ENCODE measurements around the gene SESN3.
"Not testable (repeated sequence)": the region's sequence is repeated elsewhere in the genome, so short reads cannot be mapped to it uniquely, and the experiment has no call there.

SESN3 gene

DNA sequence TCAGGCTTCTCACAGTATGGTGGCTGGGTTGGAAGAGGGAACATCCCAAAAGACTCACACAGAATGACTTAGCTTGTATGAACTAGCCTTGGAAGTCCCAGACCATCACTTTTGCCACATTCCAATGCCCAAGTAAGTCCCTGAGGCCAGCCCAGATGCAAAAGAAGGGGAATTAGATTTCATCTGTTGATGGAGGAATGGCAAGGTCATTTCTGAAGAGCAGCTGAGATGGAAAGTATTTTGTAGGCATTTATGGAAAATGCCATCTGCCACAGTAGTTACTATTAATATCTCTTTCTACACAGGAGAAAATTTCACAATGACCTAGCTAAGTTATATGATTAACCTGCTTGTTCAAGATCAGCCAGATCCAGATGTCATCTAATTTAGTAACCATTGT is 82.6 kb downstream of the SESN3 start:
- H3K4me1 Mint-ChIP-seq, result peaks cover 38% of the 10 kb centered on the region
- H3K27ac Mint-ChIP-seq, result no peak overlapping the region
- no peak for DNase-seq
- no peaks in the 10 kb centered on the region for H3K36me3 Mint-ChIP-seq
- no peak overlapping the region for H3K4me3 Mint-ChIP-seq
- no peaks in the 10 kb centered on the region for H3K9me3 Mint-ChIP-seq
- H3K27me3 Mint-ChIP-seq, result peaks cover 37% of the 10 kb centered on the region
- CTCF ChIA-PET, result interaction anchor here (0.9 to 12.2 kb wide), 6 partner anchors 11 to 616 kb away, joined by 3 to 133 read pairs (median 5); partner anchors contain the start of gene SRSF8

- Mint-ChIP-seq H3K36me3 (no peaks in the 10 kb centered on the region), H3K27ac (no peak overlapping the region), H3K4me3 (no peak overlapping the region), H3K27me3 (peaks cover 44% of the 10 kb centered on the region), H3K9me3 (no peaks in the 10 kb centered on the region), H3K4me1 (peaks cover 28% of the 10 kb centered on the region)
- CTCF ChIA-PET, result interaction anchor here (0.7 to 12.2 kb wide), 8 partner anchors 10 to 1266 kb away, joined by 3 to 133 read pairs (median 4); partner anchors contain the start of gene SRSF8
- no peak for DNase-seq
Observed at GRCh38 chr11:95147364-95147905, 83.6 kb downstream of the SESN3 start.

DNA sequence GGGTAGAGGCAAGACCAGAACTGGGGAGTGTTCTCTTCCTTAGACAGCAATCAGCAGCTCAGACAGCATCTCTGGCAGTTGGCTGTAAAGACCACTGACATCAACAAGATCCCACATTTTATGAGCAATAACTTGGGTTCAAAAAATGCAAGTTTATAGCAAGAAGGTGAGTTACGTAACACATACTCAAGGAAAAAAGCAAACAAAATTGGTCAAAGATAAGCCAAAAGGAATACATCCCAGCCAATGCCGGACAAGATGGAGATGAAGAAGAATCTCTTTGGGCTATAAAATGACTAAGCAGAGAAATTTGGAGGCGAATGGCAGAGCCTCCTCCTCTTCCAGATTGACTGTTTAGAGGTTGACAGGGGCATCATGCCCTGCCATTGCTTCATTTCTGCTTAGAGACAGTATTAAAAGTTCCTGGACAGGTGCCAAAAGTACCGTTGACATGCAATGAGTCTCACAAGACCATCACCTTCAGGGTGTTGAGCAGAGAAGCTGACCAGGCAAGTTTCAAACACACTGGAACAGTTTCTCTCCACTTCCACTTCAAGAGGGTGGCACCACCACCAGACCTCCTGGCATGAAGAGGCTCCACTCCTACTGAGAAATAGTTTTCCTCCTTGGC is 85.5 kb downstream of the SESN3 start:
- DNase-seq, result no peak
- Mint-ChIP-seq H3K4me1 (peaks cover 20% of the 10 kb centered on the region), H3K27ac (no peak overlapping the region), H3K27me3 (peaks cover 53% of the 10 kb centered on the region), H3K9me3 (no peaks in the 10 kb centered on the region), H3K36me3 (no peaks in the 10 kb centered on the region), H3K4me3 (no peak overlapping the region)
- CTCF ChIA-PET, result interaction anchor here (0.9 to 12.2 kb wide), 2 partner anchors 76 to 560 kb away, joined by 3 to 133 read pairs; partner anchors contain the start of gene SRSF8

DNA sequence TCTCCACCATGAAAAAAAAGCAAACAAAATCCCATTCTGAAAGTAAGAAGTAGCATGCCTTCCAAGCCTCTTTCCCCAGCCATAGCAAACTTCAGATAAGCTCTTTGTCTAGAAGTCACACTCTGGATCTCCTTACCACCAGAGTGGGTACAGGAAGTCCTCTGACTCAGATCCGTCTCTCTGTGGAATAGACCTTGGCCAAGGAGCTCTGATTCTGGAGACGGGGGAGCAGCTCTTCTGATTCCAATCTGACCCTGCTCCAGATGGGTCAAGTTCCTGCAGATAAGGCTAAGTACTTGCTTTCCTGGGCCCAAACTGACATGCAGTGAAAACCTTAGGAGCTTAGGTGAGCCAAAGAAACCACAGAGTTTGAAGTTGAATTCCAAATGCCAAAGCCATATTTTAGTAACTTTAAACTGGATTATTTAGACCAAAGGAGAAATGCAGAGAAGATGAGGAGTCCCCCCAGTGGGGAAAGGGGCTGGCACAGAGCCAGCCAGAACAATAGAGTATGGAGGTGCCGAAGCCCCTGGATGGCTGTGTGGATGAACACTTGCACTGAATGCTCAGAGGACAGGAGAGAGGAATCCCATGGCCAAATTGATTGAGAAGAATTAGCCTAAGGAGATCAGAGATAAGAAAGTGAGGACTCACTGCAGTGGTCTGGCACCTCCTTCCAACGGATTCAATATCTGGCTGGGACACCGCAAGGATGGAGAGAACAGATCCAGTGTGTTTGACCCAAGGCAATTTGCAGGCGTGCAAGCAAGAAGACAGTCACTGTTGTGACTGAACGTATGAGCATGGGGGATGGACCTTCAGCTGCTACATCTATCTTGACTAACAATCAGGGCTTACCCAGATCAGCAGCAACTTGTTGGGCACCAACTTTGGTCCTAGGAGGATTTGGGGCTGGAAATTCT is 86.4 kb downstream of the SESN3 start:
- CTCF ChIA-PET, result interaction anchor here (12.2 kb wide), 1 partner anchor 75 kb away, joined by 133 read pairs; the partner anchor contains the start of gene SRSF8
- no peak for DNase-seq
- H3K9me3 Mint-ChIP-seq, result no peaks in the 10 kb centered on the region
- no peak overlapping the region for H3K4me3 Mint-ChIP-seq
- H3K27ac Mint-ChIP-seq, result no peak overlapping the region
- peaks cover 15% of the 10 kb centered on the region for H3K4me1 Mint-ChIP-seq
- peaks cover 53% of the 10 kb centered on the region for H3K27me3 Mint-ChIP-seq
- H3K36me3 Mint-ChIP-seq, result no peaks in the 10 kb centered on the region

DNA sequence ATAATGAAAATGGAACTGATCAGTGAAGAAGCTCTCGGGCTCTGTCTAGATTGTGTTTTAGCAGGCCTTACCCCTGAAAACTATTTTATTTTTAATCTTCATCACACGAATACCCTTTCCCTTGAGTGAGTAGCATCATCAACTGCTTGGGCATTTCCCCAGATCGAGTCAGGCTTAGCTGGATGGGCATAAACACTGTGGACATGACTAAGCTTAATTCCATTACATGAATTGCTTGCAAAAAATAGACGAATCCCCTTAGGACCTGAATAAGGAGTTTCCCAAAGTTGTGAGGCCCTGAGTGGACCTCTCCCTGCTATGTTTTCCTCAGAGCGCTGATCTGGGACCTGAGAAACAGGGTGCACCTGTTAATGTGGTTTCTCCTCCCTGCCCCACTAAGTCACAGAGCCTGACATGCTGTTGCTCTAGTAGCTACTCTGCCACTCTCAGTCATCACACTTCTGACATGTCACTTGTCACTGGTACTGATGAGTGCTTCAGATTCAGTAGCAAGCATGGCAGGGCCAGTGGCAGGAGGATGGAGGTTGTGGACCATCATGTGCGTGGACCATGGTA is 87.8 kb downstream of the SESN3 start:
- DNase-seq, result no peak
- peaks cover 13% of the 10 kb centered on the region for H3K4me1 Mint-ChIP-seq
- peaks cover 53% of the 10 kb centered on the region for H3K27me3 Mint-ChIP-seq
- H3K36me3 Mint-ChIP-seq, result no peaks in the 10 kb centered on the region
- no peak overlapping the region for H3K4me3 Mint-ChIP-seq
- H3K9me3 Mint-ChIP-seq, result no peaks in the 10 kb centered on the region
- no peak overlapping the region for H3K27ac Mint-ChIP-seq
- CTCF ChIA-PET, result interaction anchor here (0.8 to 8.4 kb wide), 3 partner anchors 74 to 621 kb away, joined by 3 to 87 read pairs (median 4); partner anchors contain the start of gene SRSF8

GRCh38 chr11:95142431-95142830 is 88.6 kb downstream of the SESN3 start:
- no peak for DNase-seq
- H3K27me3 Mint-ChIP-seq, result peaks cover 50% of the 10 kb centered on the region
- no peaks in the 10 kb centered on the region for H3K9me3 Mint-ChIP-seq
- H3K27ac Mint-ChIP-seq, result no peak overlapping the region
- peaks cover 12% of the 10 kb centered on the region for H3K4me1 Mint-ChIP-seq
- H3K36me3 Mint-ChIP-seq, result no peaks in the 10 kb centered on the region
- H3K4me3 Mint-ChIP-seq, result no peak overlapping the region
- CTCF ChIA-PET, result interaction anchor here (0.8 to 8.4 kb wide), 5 partner anchors 10 to 622 kb away, joined by 3 to 87 read pairs (median 4); partner anchors contain the start of gene SRSF8

- no peaks in the 10 kb centered on the region for H3K9me3 Mint-ChIP-seq
- no peak overlapping the region for H3K4me3 Mint-ChIP-seq
- DNase-seq, result no peak
- no peak overlapping the region for H3K27ac Mint-ChIP-seq
- H3K36me3 Mint-ChIP-seq, result peaks cover 2% of the 10 kb centered on the region
- H3K27me3 Mint-ChIP-seq, result peaks cover 40% of the 10 kb centered on the region
- peaks cover 12% of the 10 kb centered on the region for H3K4me1 Mint-ChIP-seq
- CTCF ChIA-PET, result interaction anchor here (0.6 to 8.4 kb wide), 4 partner anchors 10 to 247 kb away, joined by 3 to 87 read pairs (median 4); partner anchors contain the start of genes ENDOD1 and SRSF8
Observed at GRCh38 chr11:95140397-95141033, 90.5 kb downstream of the SESN3 start.

DNA sequence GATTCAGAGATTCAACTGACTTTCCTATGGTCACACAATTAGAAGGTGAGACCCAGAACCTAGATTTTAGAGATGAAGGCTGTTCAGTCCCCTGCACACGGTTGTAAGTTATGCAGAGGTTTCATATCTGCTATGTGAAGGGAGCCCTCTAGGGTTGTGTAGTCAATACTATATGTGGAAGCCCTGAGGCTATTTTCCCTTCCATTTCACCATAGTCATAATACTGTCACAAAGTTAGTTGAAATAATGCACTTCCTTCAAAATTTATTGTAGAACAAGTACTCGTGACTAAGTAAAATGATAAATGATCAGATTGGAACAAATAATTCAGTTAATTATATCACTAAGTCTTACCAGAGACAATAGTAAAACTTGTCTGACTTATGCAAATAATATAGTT is 92.6 kb downstream of the SESN3 start:
- no peak overlapping the region for H3K4me3 Mint-ChIP-seq
- H3K27ac Mint-ChIP-seq, result no peak overlapping the region

DNA sequence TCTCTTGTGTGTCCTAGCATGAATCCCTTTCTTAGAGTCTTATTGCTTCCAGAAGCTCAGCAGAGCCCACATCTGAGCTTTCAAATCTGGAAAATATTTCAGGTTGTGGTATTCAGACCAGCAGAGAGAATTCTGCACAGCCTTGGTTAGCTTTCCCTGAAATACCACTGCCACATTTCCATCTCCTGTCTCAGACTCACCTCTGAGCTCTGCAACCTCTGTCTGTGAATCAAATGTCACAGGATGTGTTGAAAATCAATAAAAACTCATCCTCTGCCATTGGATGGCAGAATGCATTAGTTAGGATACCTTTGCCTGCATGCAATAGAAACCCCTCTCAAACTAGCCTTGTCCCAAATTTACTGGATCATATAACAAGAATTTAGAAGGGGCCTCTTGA is 93.7 kb downstream of the SESN3 start:
- Mint-ChIP-seq H3K4me1 (peaks cover 6% of the 10 kb centered on the region), H3K4me3 (no peak overlapping the region), H3K27ac (no peak overlapping the region), H3K36me3 (peaks cover 4% of the 10 kb centered on the region), H3K27me3 (peaks cover 15% of the 10 kb centered on the region), H3K9me3 (no peaks in the 10 kb centered on the region)
- CTCF ChIA-PET, result interaction anchor here (0.7 to 8.4 kb wide), 8 partner anchors 10 to 68 kb away, joined by 3 to 87 read pairs (median 4); partner anchors contain the start of genes ENDOD1 and SRSF8
- no peak for DNase-seq

More for the DNA sequence above, 92.6 kb downstream of the SESN3 start:
- Mint-ChIP-seq H3K9me3 (no peaks in the 10 kb centered on the region), H3K36me3 (peaks cover 2% of the 10 kb centered on the region), H3K27me3 (peaks cover 23% of the 10 kb centered on the region), H3K4me1 (peaks cover 6% of the 10 kb centered on the region)
- CTCF ChIA-PET, result interaction anchor here (1.9 to 8.4 kb wide), 2 partner anchors 44 to 69 kb away, joined by 12 to 87 read pairs; partner anchors contain the start of gene SRSF8
- DNase-seq, result no peak

GRCh38 chr11:95136747-95137146 is 94.3 kb downstream of the SESN3 start:
- CTCF ChIA-PET, result interaction anchor here (0.7 to 8.4 kb wide), 6 partner anchors 11 to 67 kb away, joined by 3 to 87 read pairs (median 6); partner anchors contain the start of gene SRSF8
- not testable (repeated sequence) for H3K4me1 Mint-ChIP-seq, H3K4me3 Mint-ChIP-seq, H3K9me3 Mint-ChIP-seq, DNase-seq, H3K27ac Mint-ChIP-seq, H3K27me3 Mint-ChIP-seq, H3K36me3 Mint-ChIP-seq

DNA sequence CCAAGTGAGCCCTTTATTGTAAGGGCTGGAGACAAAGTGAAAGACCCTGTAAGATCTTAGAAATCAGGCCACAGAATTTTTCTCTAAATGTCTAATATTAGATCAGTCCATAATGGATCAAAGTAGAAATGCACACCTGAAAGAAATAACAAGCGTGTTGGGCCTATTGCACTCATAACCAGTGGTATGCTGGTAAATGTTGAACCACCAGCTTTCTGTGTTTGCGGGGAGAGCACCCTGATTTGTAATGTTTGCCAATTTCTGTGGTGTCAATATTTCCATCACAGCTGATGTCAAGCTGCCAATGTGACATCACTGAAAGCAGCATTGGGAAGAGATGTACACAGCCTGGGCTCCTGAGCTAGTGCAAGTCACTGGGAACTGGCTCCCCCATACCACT is 95.1 kb downstream of the SESN3 start:
- CTCF ChIA-PET, result interaction anchor here (1.2 to 8.4 kb wide), 4 partner anchors 12 to 66 kb away, joined by 3 to 87 read pairs (median 6); partner anchors contain the start of gene SRSF8
- Mint-ChIP-seq H3K27me3 (peaks cover 10% of the 10 kb centered on the region), H3K36me3 (peaks cover 4% of the 10 kb centered on the region), H3K27ac (peak overlapping the region; percentile 1), H3K4me3 (no peak overlapping the region), H3K9me3 (no peaks in the 10 kb centered on the region), H3K4me1 (peaks cover 6% of the 10 kb centered on the region)
- DNase-seq, result no peak

- H3K4me3 Mint-ChIP-seq, result no peak overlapping the region
- H3K9me3 Mint-ChIP-seq, result no peaks in the 10 kb centered on the region
- no peak for DNase-seq
- H3K4me1 Mint-ChIP-seq, result peaks cover 6% of the 10 kb centered on the region
- H3K36me3 Mint-ChIP-seq, result peaks cover 6% of the 10 kb centered on the region
- no peak overlapping the region for H3K27ac Mint-ChIP-seq
- CTCF ChIA-PET, result no interaction called here
- peaks cover 3% of the 10 kb centered on the region for H3K27me3 Mint-ChIP-seq
Observed at GRCh38 chr11:95135155-95135554, 95.8 kb downstream of the SESN3 start.

- Mint-ChIP-seq H3K36me3 (peaks cover 11% of the 10 kb centered on the region), H3K27ac (no peak overlapping the region), H3K4me3 (no peak overlapping the region), H3K9me3 (no peaks in the 10 kb centered on the region), H3K4me1 (peaks cover 6% of the 10 kb centered on the region), H3K27me3 (no peaks in the 10 kb centered on the region)
- no peak for DNase-seq
- CTCF ChIA-PET, result no interaction called here
Observed at GRCh38 chr11:95134491-95134890, 96.5 kb downstream of the SESN3 start.
